ENCODE results near the gene TMPRSS4.

TMPRSS4 gene

DNA sequence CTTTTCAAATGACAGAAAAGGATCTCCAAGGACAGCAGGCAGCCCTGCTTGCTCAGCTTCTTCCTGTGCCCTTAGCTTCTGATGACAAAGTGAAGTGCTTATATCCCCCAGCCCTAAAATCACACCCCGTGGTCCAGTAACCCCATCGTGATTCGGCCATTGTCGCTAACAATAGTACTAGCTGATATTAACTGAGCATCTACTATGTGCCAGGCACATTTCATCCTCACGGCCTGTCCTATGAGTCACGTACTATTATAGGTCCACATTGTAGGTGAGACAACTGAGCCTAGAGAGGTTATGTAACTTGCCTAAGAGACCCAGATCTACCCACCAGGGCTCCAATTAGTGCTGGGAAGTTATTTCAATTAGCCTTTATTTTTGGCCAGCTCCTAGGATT, 69.7 kb downstream of the TMPRSS4 start:
- DNase-seq (ENCODE audit: extremely low read depth, low read depth): no peak
- TF ChIP-seq, protein P1, sequence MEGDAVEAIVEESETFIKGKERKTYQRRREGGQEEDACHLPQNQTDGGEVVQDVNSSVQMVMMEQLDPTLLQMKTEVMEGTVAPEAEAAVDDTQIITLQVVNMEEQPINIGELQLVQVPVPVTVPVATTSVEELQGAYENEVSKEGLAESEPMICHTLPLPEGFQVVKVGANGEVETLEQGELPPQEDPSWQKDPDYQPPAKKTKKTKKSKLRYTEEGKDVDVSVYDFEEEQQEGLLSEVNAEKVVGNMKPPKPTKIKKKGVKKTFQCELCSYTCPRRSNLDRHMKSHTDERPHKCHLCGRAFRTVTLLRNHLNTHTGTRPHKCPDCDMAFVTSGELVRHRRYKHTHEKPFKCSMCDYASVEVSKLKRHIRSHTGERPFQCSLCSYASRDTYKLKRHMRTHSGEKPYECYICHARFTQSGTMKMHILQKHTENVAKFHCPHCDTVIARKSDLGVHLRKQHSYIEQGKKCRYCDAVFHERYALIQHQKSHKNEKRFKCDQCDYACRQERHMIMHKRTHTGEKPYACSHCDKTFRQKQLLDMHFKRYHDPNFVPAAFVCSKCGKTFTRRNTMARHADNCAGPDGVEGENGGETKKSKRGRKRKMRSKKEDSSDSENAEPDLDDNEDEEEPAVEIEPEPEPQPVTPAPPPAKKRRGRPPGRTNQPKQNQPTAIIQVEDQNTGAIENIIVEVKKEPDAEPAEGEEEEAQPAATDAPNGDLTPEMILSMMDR (IDR thresholded peaks at IDR 0.05; ENCODE audit: low read depth, low read length, missing control alignments): no peak
- H3K4me3 ChIP-seq (replicated peaks; ENCODE audit: low read depth, low read length): no peak overlapping the region

DNA sequence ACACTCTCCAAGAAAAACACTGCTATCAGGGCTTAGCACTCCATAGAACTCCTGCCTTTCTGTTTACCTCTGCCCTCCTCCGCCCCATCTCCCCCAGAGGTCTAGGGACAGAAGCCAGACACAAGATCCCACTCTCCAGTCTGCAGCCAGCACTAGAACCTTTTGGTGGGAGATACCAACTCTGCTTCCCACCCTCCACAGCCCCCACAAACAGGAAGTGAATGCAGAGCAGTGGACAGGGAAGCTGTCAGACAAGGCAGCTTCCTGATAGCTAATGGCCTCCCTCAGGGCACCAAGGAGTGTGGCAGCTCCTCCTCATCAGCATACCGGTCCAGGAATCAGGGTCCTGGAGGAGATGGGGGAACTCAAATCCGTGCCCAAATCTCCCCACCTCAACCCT, 70.6 kb downstream of the TMPRSS4 start:
- TF ChIP-seq, protein P1 (IDR thresholded peaks at IDR 0.05; ENCODE audit: low read depth, low read length, missing control alignments): no peak
- DNase-seq (ENCODE audit: extremely low read depth, low read depth): no peak
- no peak overlapping the region for H3K4me3 ChIP-seq (replicated peaks; ENCODE audit: low read depth, low read length)

DNA sequence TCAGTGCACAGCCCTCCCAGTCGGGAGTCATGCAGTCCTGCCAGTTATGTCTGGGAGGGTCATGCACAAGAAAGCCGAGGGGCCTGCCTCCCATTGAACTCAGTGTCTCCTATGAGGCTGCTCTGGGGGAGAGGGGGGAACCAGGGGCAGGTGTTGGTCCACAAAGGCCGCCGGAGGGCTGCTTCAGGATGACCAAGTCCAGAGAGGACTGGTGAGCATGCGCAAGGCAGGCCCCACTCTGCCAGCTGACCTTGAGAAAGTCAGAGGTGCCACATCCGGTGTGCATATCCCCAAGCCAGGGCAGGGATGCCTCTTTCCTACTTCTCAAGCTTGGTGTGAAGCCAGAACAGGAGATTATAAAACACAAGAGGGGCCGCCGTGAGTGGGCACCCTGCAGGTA, 71.4 kb downstream of the TMPRSS4 start:
- TF ChIP-seq, protein P1 (IDR thresholded peaks at IDR 0.05; ENCODE audit: low read depth, low read length, missing control alignments): no peak
- no peak for DNase-seq (ENCODE audit: extremely low read depth, low read depth)
- H3K4me3 ChIP-seq (replicated peaks; ENCODE audit: low read depth, low read length): no peak overlapping the region

DNA sequence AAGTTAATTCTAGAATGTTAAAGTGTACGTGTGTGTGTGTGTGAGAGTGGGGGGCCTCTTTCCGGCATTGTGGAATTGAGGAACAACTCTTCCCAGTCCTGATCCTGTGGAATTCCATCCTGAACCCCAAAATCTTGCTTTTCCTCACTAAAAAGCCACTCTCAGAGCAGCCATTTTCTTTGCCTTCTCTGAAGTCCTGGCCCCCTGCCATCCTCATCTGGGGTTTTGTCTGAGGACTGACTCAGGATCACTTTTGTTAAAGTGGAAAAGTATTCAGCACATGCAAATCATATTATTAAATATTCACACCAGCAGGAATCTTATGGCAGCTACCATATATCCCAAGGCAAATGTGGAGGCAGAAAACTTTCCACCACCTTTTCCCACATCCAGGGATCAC, 72.0 kb downstream of the TMPRSS4 start:
- TF ChIP-seq, protein P1 (IDR thresholded peaks at IDR 0.05; ENCODE audit: low read depth, low read length, missing control alignments): no peak
- no peak for DNase-seq (ENCODE audit: extremely low read depth, low read depth)
- no peak overlapping the region for H3K4me3 ChIP-seq (replicated peaks; ENCODE audit: low read depth, low read length)

DNA sequence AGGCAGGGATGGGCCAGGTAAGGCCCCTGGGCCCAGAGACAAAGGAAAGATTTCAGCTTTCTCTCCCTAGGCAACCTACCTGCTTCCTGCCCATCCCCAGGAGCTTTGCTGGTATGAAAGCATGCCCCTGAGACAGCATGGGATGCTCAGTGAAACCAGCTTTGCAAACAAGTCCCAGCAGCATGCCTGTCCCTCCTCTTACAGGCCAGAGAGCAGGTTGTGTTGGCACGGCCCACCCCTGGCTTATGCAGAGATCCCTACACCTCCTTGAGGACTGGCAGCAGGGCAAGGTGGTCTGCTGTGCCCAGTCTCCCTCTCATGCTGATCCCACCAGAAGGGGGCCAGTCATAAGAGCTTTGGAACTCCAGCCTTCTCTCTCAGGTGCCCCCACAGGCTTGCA, 72.6 kb downstream of the TMPRSS4 start:
- TF ChIP-seq, protein P1 (IDR thresholded peaks at IDR 0.05; ENCODE audit: low read depth, low read length, missing control alignments): no peak
- H3K4me3 ChIP-seq (replicated peaks; ENCODE audit: low read depth, low read length): no peak overlapping the region
- DNase-seq (ENCODE audit: extremely low read depth, low read depth): no peak

DNA sequence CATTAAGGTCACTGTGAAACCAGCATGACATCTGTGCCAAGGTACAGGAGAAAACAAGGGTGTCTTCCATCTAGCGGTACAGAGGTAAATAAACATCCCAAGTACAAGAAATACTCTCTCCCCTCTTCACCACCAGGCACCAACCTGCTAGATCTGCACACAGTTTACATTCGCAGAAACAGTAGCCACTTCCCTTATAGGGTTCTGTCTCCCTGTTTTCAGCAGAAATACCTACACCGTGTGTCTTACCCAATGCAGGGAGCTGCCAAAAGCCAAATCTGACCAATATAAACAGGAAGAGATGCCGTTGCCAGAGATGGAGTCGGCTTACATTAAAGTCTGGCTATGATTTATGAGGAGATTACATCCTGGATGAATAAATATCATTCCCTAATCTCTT, 74.6 kb downstream of the TMPRSS4 start:
- H3K4me3 ChIP-seq (replicated peaks; ENCODE audit: low read depth, low read length): peak overlapping the region; percentile 53
- TF ChIP-seq, protein P1 (IDR thresholded peaks at IDR 0.05; ENCODE audit: low read depth, low read length, missing control alignments): no peak
- DNase-seq (ENCODE audit: extremely low read depth, low read depth): no peak

DNA sequence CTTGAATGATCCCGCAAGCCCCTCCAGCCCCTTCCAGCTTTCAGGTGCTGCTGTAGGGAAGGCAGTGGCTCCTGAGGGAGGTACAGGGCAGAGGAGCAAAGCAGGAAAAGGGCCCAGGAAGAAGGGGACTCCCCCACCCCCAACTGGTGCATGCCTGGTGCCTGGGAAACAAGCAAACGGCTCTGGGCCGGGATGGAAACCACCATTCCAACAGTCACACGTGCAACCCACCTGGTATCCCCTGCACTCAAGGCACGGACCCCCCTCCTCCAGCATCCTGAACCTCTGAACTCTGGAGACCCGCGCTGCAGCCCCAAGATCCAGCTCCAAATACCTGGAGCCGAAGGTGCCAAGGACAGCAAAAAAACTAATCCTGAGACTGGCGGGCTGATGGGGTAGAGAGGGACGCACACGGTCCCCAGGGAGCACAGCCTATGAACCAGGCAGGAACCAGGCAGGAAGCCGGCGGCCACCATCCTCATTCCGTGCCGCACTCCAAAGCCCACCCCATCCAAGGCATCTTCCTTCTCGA, 75.2 kb downstream of the TMPRSS4 start:
- peak overlapping the region; percentile 53 for H3K4me3 ChIP-seq (replicated peaks; ENCODE audit: low read depth, low read length)
- DNase-seq (ENCODE audit: extremely low read depth, low read depth): no peak
- TF ChIP-seq, protein P1 (IDR thresholded peaks at IDR 0.05; ENCODE audit: low read depth, low read length, missing control alignments): no peak

All from HFF-Myc (cell line).